Neuronal stem cell (in vitro differentiated cells): Measurements from ENCODE around the gene ERC2.

Experiments
- DNase-seq: peaks from one replicate; pipeline ENCODE4 v3.0.0-alpha.2; 2013; ENCODE audit warnings: low spot score
- H2AFZ ChIP-seq: one replicate; pipeline ENCODE4 v1.6.1; 2013; ENCODE audit warnings: mild to moderate bottlenecking, low read length, inconsistent platforms
- H2AK5ac ChIP-seq: 2 replicates; pipeline ENCODE4 v1.6.1; 2013; ENCODE audit warnings: low read depth, mild to moderate bottlenecking, inconsistent platforms, low read length, moderate library complexity, mixed read lengths
- H2BK120ac ChIP-seq: 2 replicates; pipeline ENCODE4 v1.6.1; 2013; ENCODE audit warnings: low read depth, mild to moderate bottlenecking, inconsistent platforms, low read length, moderate library complexity, mixed read lengths
- H2BK12ac ChIP-seq: one replicate; pipeline ENCODE4 v1.6.1; 2013; ENCODE audit warnings: low read length, inconsistent platforms
- H2BK15ac ChIP-seq: 2 replicates; pipeline ENCODE4 v1.6.1; 2013; ENCODE audit warnings: mild to moderate bottlenecking, low read length, inconsistent platforms, mixed read lengths
- H2BK5ac ChIP-seq: one replicate; pipeline ENCODE4 v1.6.1; 2013; ENCODE audit warnings: inconsistent platforms, mild to moderate bottlenecking, low read length, moderate library complexity
- H3K14ac ChIP-seq: one replicate; pipeline ENCODE4 v1.6.1; 2013; ENCODE audit warnings: low read length, inconsistent platforms
- H3K18ac ChIP-seq: 2 replicates; pipeline ENCODE4 v1.6.1; 2013; ENCODE audit warnings: low read length, inconsistent platforms
- H3K23ac ChIP-seq: 2 replicates; pipeline ENCODE4 v1.6.1; 2013; ENCODE audit warnings: low read depth, mild to moderate bottlenecking, mixed read lengths, low read length, inconsistent platforms; ENCODE audit not compliant: poor library complexity
- H3K27ac ChIP-seq: replicated peaks from 3 replicates; pipeline ENCODE4 v1.5.1; 2013; ENCODE audit warnings: low read length, inconsistent platforms
- H3K27me3 ChIP-seq, 3 experiments: 2 replicates each; pipeline ENCODE4 v1.6.1; 2013; ENCODE audit warnings: low read length in 3 of 3, mild to moderate bottlenecking in 2 of 3, inconsistent platforms in 1 of 3, low read depth in 1 of 3, mixed read lengths in 1 of 3, moderate library complexity in 1 of 3; ENCODE audit not compliant: control insufficient read depth in 3 of 3, insufficient read depth in 3 of 3
- H3K36me3 ChIP-seq, 2 donors: replicated peaks in 1 of 2; 2 replicates each; pipeline ENCODE4 v1.6.1; 2013; ENCODE audit warnings: low read length in 2 of 2; ENCODE audit not compliant: control insufficient read depth in 2 of 2, insufficient read depth in 2 of 2
- H3K4ac ChIP-seq: 2 replicates; pipeline ENCODE4 v1.6.1; 2013; ENCODE audit warnings: inconsistent platforms, mild to moderate bottlenecking, low read length, moderate library complexity
- H3K4me1 ChIP-seq, 2 donors: 1 replicate in 1 of 2; 2 replicates in 1 of 2; pipeline ENCODE4 v1.6.1; 2013; ENCODE audit warnings: low read length in 2 of 2, low read depth in 1 of 2; ENCODE audit not compliant: control insufficient read depth in 2 of 2, insufficient read depth in 1 of 2
- H3K4me2 ChIP-seq: one replicate; pipeline ENCODE4 v1.6.1; 2013; ENCODE audit warnings: mild to moderate bottlenecking, low read length, inconsistent platforms; ENCODE audit not compliant: insufficient read depth, poor library complexity, severe bottlenecking
- H3K4me3 ChIP-seq, 2 donors: 2 replicates each; pipeline ENCODE4 v1.5.1; 2013; ENCODE audit warnings: low read length in 2 of 2, mild to moderate bottlenecking in 2 of 2, inconsistent platforms in 1 of 2, moderate library complexity in 1 of 2
- H3K79me1 ChIP-seq: one replicate; pipeline ENCODE4 v1.6.1; 2013; ENCODE audit warnings: low read depth, mild to moderate bottlenecking, inconsistent platforms, low read length, moderate library complexity
- H3K9ac ChIP-seq: one replicate; pipeline ENCODE4 v1.6.1; 2013; ENCODE audit warnings: mild to moderate bottlenecking, low read depth, low read length, inconsistent platforms; ENCODE audit not compliant: poor library complexity
- H3K9me3 ChIP-seq, 2 donors: replicated peaks in 1 of 2; 2 replicates each; pipeline versions ENCODE3 to v1.6.1; 2013; ENCODE audit warnings: low read length in 2 of 2, mild to moderate bottlenecking in 2 of 2, inconsistent platforms in 1 of 2, low read depth in 1 of 2, mixed read lengths in 1 of 2, moderate library complexity in 1 of 2; ENCODE audit not compliant: control insufficient read depth in 2 of 2, insufficient read depth in 1 of 2
- H4K8ac ChIP-seq: one replicate; pipeline ENCODE4 v1.6.1; 2013; ENCODE audit warnings: low read depth, mild to moderate bottlenecking, inconsistent platforms, low read length, moderate library complexity
- H4K91ac ChIP-seq: one replicate; pipeline ENCODE4 v1.6.1; 2013; ENCODE audit warnings: low read length, low read depth, mild to moderate bottlenecking, inconsistent platforms; ENCODE audit not compliant: poor library complexity
- WGBS, 2 donors: extraction: QIAGEN DNeasy Blood & Tissue Kit; methylation state at CpG; one replicate each; pipeline ENCODE4 v1.1.7; 2013; ENCODE audit warnings: missing lambda C conversion rate in 2 of 2, mixed read lengths in 1 of 2; ENCODE audit not compliant: insufficient read length in 2 of 2, insufficient replicate concordance in 1 of 2; ENCODE audit errors: extremely low coverage in 2 of 2; 5-methylcytosine and 5-hydroxymethylcytosine counted together

Gene ERC2

DNA sequence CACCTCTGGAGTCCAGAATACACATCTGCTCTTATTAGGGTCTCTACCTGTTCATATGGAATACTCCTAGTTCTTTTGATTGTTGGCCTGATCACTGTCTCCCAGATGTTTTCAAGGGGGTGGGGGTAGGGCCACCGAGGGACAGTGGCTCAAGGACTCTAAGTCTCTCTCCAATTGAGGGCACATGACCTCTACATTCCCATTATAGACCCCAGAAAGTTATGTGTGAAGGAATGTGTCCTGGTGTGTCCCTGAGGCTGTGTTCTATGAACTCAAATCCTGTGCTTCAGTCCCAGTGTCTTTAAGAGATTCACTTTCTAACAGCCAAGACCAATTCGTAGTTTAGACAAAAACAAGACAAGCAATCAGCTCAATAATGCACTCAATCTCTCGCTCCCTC, 357.4 kb downstream of the ERC2 start:
- no peak overlapping the region for H3K4me3 ChIP-seq
- no peak overlapping the region for H3K4me2 ChIP-seq
- H3K27me3 ChIP-seq, result no peaks in the 10 kb centered on the region
- H3K4ac ChIP-seq, result no peak overlapping the region
- H3K14ac ChIP-seq, result no peak overlapping the region
- H3K4me1 ChIP-seq, result peaks cover 9 to 15% of the 10 kb centered on the region in 2 donors
- WGBS, 2 donors, result no CpG with 5 or more reads among the region's 3 CpGs
- no peaks in the 10 kb centered on the region for H3K36me3 ChIP-seq
- no peak overlapping the region for H3K9ac ChIP-seq
- peaks cover 0 to 12% of the 10 kb centered on the region in 2 donors for H3K9me3 ChIP-seq
- H2AFZ ChIP-seq, result peak overlapping the region; percentile 43
- no peak overlapping the region for H4K91ac ChIP-seq
- no peak overlapping the region for H4K8ac ChIP-seq
- no peak for DNase-seq
- H2BK15ac ChIP-seq, result no peak overlapping the region
- no peak overlapping the region for H2BK5ac ChIP-seq
- no peak overlapping the region for H3K18ac ChIP-seq
- H3K79me1 ChIP-seq, result no peaks in the 10 kb centered on the region
- no peak overlapping the region for H2AK5ac ChIP-seq
- H2BK120ac ChIP-seq, result no peak overlapping the region
- H2BK12ac ChIP-seq, result no peak overlapping the region
- no peak overlapping the region for H3K23ac ChIP-seq
- H3K27ac ChIP-seq, result no peak overlapping the region

DNA sequence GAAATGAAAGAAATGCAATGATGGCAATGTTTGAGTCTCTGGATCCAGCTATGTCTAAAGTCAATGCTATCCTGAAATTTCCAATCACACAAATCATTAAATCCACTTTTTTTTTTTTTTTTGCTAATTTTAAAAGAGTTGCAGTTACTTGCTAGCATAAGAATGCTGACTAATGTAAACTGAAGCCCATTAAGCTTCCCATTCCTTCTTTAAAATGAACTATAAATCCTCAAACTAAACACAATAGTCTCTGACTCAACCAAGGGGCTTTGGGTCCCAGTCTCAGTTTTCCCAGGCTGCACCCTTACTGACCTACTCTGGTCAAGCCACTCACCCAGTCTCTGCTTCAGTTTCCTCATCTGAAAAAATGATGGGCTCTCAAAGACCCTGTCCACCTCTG, 361.1 kb downstream of the ERC2 start:
- Histone ChIP-seq H3K9me3 (no peaks in the 10 kb centered on the region), H2AFZ (no peak overlapping the region), H3K9ac (no peak overlapping the region), H3K14ac (no peak overlapping the region), H2BK5ac (no peak overlapping the region), H2BK15ac (no peak overlapping the region), H3K23ac (no peak overlapping the region), H4K91ac (no peak overlapping the region), H2BK12ac (no peak overlapping the region), H3K27ac (no peak overlapping the region), H3K4me2 (no peak overlapping the region), H2AK5ac (no peak overlapping the region), H3K4me1 (peaks cover 11 to 14% of the 10 kb centered on the region in 2 donors), H3K79me1 (no peaks in the 10 kb centered on the region), H3K18ac (no peak overlapping the region), H3K4ac (no peak overlapping the region), H3K36me3 (no peaks in the 10 kb centered on the region), H4K8ac (no peak overlapping the region), H3K4me3 (no peak overlapping the region), H2BK120ac (no peak overlapping the region), H3K27me3 (no peaks in the 10 kb centered on the region)
- DNase-seq, result no peak

DNA sequence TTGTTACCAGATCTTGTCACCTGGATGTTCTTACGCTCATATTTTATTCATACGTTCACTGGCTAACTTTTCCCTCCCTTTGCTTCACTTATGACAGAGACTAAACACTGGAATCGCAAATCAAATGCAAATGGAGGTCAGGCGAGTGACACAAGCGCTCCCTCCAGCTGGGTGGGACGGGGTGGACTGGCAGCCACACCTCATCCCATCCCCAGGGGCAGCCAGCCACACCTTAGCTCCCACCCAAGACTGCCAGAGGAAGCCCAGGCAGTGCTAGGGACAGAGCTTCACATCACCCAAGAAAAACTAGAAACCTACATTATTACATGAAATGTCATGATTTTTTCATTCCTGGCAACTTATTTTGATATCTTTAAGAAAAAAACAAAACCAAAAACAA, 366.2 kb downstream of the ERC2 start:
- H3K4me2 ChIP-seq, result no peak overlapping the region
- no peaks in the 10 kb centered on the region for H3K79me1 ChIP-seq
- H2AFZ ChIP-seq, result no peak overlapping the region
- H3K36me3 ChIP-seq, result no peaks in the 10 kb centered on the region
- no peak overlapping the region for H3K4me3 ChIP-seq
- H4K91ac ChIP-seq, result no peak overlapping the region
- H3K14ac ChIP-seq, result no peak overlapping the region
- H3K4me1 ChIP-seq, result peaks cover 0 to 4% of the 10 kb centered on the region in 2 donors
- H3K9ac ChIP-seq, result no peak overlapping the region
- no peak overlapping the region for H2BK120ac ChIP-seq
- no peaks in the 10 kb centered on the region for H3K9me3 ChIP-seq
- H2BK15ac ChIP-seq, result no peak overlapping the region
- no peak overlapping the region for H3K18ac ChIP-seq
- H2BK5ac ChIP-seq, result no peak overlapping the region
- H2BK12ac ChIP-seq, result no peak overlapping the region
- DNase-seq, result no peak
- H3K27ac ChIP-seq, result no peak overlapping the region
- no peak overlapping the region for H4K8ac ChIP-seq
- H3K27me3 ChIP-seq, result no peaks in the 10 kb centered on the region
- H3K4ac ChIP-seq, result no peak overlapping the region
- WGBS, 2 donors, result no CpG with 5 or more reads among the region's 6 CpGs
- no peak overlapping the region for H3K23ac ChIP-seq
- no peak overlapping the region for H2AK5ac ChIP-seq

DNA sequence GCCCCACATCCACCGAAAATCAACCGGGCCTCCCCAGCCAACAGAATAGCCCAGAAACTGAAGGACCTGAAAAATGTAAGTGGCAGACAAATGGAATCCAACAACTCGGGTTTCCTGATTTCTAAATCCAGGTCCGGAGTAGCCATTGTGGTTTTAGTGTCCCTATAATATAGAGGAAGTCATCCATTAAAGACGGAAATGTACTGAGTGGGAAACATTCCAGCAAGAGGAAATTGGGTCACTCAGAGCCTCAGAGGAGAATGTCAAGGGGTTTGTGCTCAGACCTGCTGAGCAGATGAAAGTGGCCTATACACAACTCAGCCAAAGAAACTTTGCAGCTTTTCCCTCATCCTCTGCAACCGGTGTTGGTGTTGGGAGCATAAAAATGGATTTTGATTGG, 366.7 kb downstream of the ERC2 start:
- no peak overlapping the region for H2BK15ac ChIP-seq
- H3K4me2 ChIP-seq, result no peak overlapping the region
- no peak overlapping the region for H3K4ac ChIP-seq
- peaks cover 0 to 4% of the 10 kb centered on the region in 2 donors for H3K4me1 ChIP-seq
- no peak overlapping the region for H2AFZ ChIP-seq
- no peak overlapping the region for H3K9ac ChIP-seq
- DNase-seq, result no peak
- H2BK5ac ChIP-seq, result no peak overlapping the region
- H3K4me3 ChIP-seq, result no peak overlapping the region
- no peaks in the 10 kb centered on the region for H3K27me3 ChIP-seq
- no peak overlapping the region for H2BK12ac ChIP-seq
- no peak overlapping the region for H3K23ac ChIP-seq
- H4K8ac ChIP-seq, result no peak overlapping the region
- H3K79me1 ChIP-seq, result no peaks in the 10 kb centered on the region
- H4K91ac ChIP-seq, result no peak overlapping the region
- H3K14ac ChIP-seq, result no peak overlapping the region
- H2AK5ac ChIP-seq, result no peak overlapping the region
- no peaks in the 10 kb centered on the region for H3K36me3 ChIP-seq
- H3K27ac ChIP-seq, result no peak overlapping the region
- no peak overlapping the region for H2BK120ac ChIP-seq
- no peaks in the 10 kb centered on the region for H3K9me3 ChIP-seq
- WGBS, 2 donors, result no CpG with 5 or more reads among the region's 6 CpGs
- H3K18ac ChIP-seq, result no peak overlapping the region
